Keratinocyte (primary cell): ENCODE results near the gene FNDC1. TPM values are rescaled to one million over a fixed set of nuclear protein-coding genes. Genes with fewer than 3 reads are reported as not detected.

ENCODE experiments used
- DNase-seq: peaks from one replicate; pipeline ENCODE4 v3.0.0-alpha.2; 2011; ENCODE audit warnings: low read depth, missing footprints, low spot score
- FAIRE-seq: peaks from 2 replicates; lab custom pipeline; 2011; peaks lifted over from hg19 to GRCh38; lab: Jason Lieb, UNC
- H2AFZ ChIP-seq: 2 replicates; pipeline ENCODE4 v1.6.0; 2012; ENCODE audit warnings: low read length, control low read depth, inconsistent platforms; ENCODE audit not compliant: control insufficient read depth
- H3K27ac ChIP-seq: 2 replicates; pipeline ENCODE4 v1.5.1; 2011; ENCODE audit warnings: low read length; ENCODE audit not compliant: control insufficient read depth, insufficient read depth
- H3K27me3 ChIP-seq: 3 replicates; pipeline ENCODE4 v1.6.0; 2011; ENCODE audit warnings: low read length; ENCODE audit not compliant: control insufficient read depth, insufficient read depth; ENCODE audit errors: extremely low read depth
- H3K36me3 ChIP-seq, 2 experiments: 2 replicates in 1 of 2; 3 replicates in 1 of 2; pipeline ENCODE4 v1.5.1; 2011; ENCODE audit warnings: low read length in 2 of 2, mild to moderate bottlenecking in 1 of 2; ENCODE audit not compliant: control insufficient read depth in 2 of 2, insufficient read depth in 2 of 2; ENCODE audit errors: extremely low read depth in 1 of 2
- H3K4me1 ChIP-seq: 3 replicates; pipeline ENCODE4 v1.5.1; 2011; ENCODE audit warnings: low read length; ENCODE audit not compliant: control insufficient read depth, insufficient read depth; ENCODE audit errors: extremely low read depth
- H3K4me2 ChIP-seq: 3 replicates; pipeline ENCODE4 v1.6.0; 2011; ENCODE audit warnings: low read depth, low read length; ENCODE audit not compliant: control insufficient read depth, insufficient read depth; ENCODE audit errors: extremely low read depth
- H3K4me3 ChIP-seq, 3 experiments: fragments of 200-600 bp in 1 of 3; sonication (generic) in 1 of 3; 2 replicates in 2 of 3; 3 replicates in 1 of 3; pipeline ENCODE4 v1.5.1; 2011 to 2016; ENCODE audit warnings: low read length in 3 of 3, mild to moderate bottlenecking in 3 of 3, control low read depth in 2 of 3, inconsistent platforms in 1 of 3, low read depth in 1 of 3, mixed read lengths in 1 of 3, mixed run types in 1 of 3, moderate library complexity in 1 of 3; ENCODE audit not compliant: control insufficient read depth in 2 of 3, insufficient read depth in 2 of 3; ENCODE audit errors: extremely low read depth in 1 of 3
- H3K79me2 ChIP-seq: 2 replicates; pipeline ENCODE4 v1.6.0; 2012; ENCODE audit warnings: low read length; ENCODE audit not compliant: control insufficient read depth, insufficient read depth
- H3K9ac ChIP-seq: 3 replicates; pipeline ENCODE4 v1.6.0; 2011; ENCODE audit warnings: low read length; ENCODE audit not compliant: control insufficient read depth, insufficient read depth; ENCODE audit errors: extremely low read depth
- H3K9me1 ChIP-seq: 3 replicates; pipeline ENCODE4 v1.6.0; 2011; ENCODE audit warnings: low read length; ENCODE audit not compliant: control insufficient read depth, insufficient read depth; ENCODE audit errors: extremely low read depth
- H3K9me3 ChIP-seq: 2 replicates; pipeline ENCODE4 v1.5.1; 2012; ENCODE audit warnings: low read depth, low read length; ENCODE audit not compliant: control insufficient read depth
- H4K20me1 ChIP-seq: 3 replicates; pipeline ENCODE4 v1.6.0; 2011; ENCODE audit warnings: low read length; ENCODE audit not compliant: control insufficient read depth, insufficient read depth; ENCODE audit errors: extremely low read depth
- EZH2 ChIP-seq: IDR thresholded peaks from one replicate; pipeline ENCODE4 v1.6.1; 2012; ENCODE audit warnings: inconsistent platforms, mild to moderate bottlenecking, low read length, moderate library complexity
- dilution Hi-C: fragments of 300-500 bp; cut with MboI; formaldehyde crosslinking; loops from one replicate; pipeline ENCODE4 v1.7.0; 2020; ENCODE audit warnings: low sequenced_read_pairs; ENCODE audit not compliant: extremely low pct_ligation_motif_present
- polyA plus RNA-seq, 5 experiments: library from polyadenylated mRNA; depleted of rRNA in 3 of 5; stranded (reverse) in 3 of 5; stranded (forward) in 1 of 5; unstranded in 1 of 5; fragments of >200 nt; gene quantifications; 1 replicate in 1 of 5; 2 replicates in 3 of 5; 3 replicates in 1 of 5; pipeline versions ENCODE4 v1.2.1 to v1.2.3, GENCODE V29; 2011 to 2012; ENCODE audit warnings: missing spikeins in 2 of 5, low read depth in 1 of 5, low replicate concordance in 1 of 5
- TF ChIP-seq, protein P1 (sequence below), 3 experiments: IDR thresholded peaks in 1 of 3; conservative IDR thresholded peaks in 1 of 3; optimal IDR thresholded peaks in 1 of 3; 2 replicates in 2 of 3; 3 replicates in 1 of 3; pipeline versions ENCODE3 to v1.5.1; 2011; ENCODE audit warnings: low read length in 3 of 3, mild to moderate bottlenecking in 3 of 3, moderate library complexity in 2 of 3, control low read depth in 1 of 3, inconsistent platforms in 1 of 3; ENCODE audit not compliant: insufficient read depth in 2 of 3; ENCODE audit errors: extremely low read depth in 1 of 3

The FNDC1 gene
- polyA plus RNA-seq, 1 donor (not counting 4 experiments of a cell fraction or from before 2014, with no cell fraction given) = not detected

DNA sequence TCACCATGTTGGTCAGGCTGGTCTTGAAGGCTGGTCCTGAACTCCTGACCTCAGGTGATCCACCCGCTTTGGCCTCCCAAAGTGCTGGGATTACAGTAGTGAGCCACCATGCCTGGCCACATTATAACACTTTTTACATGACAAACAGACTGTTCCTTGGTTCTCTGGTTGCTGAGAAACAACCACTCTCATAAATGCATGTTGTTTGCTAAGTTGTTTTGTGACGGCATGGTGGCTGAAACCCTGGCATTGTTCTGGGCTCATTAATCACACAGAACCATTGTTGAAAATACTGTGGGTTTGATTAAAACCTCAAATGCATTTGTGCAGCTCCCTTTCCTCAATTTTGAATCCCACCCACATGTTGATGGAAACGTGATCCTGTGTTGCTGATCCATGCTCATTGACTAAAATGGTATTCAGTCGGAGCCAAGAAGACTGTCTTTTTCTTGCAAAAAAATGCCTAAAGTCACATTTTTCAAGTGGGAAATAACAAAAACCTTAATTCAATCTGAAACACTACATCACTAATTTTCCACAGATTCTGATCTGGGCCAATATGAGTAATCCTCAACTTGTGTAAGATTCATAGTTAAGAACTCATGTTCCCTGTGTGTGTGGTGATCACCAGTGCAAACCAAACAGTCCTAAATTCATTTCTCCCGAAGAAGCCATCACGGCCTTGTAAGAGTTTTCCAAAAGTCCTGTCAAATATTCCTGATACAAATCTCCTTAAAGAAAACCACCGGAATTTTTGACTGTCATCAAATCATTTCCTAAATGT lies 132.8 kb downstream of the FNDC1 start:
- DNase-seq = no peak
- Histone ChIP-seq H3K4me2 (no peak overlapping the region), H3K27me3 (no peaks in the 10 kb centered on the region), H3K9ac (no peak overlapping the region), H3K27ac (no peak overlapping the region), H3K4me1 (no peaks in the 10 kb centered on the region), H3K79me2 (no peaks in the 10 kb centered on the region), H4K20me1 (no peaks in the 10 kb centered on the region), H3K9me3 (no peaks in the 10 kb centered on the region), H2AFZ (no peak overlapping the region), H3K36me3 (no peaks in the 10 kb centered on the region), H3K4me3 (no peak overlapping the region), H3K9me1 (no peaks in the 10 kb centered on the region)
- TF ChIP-seq, protein P1, sequence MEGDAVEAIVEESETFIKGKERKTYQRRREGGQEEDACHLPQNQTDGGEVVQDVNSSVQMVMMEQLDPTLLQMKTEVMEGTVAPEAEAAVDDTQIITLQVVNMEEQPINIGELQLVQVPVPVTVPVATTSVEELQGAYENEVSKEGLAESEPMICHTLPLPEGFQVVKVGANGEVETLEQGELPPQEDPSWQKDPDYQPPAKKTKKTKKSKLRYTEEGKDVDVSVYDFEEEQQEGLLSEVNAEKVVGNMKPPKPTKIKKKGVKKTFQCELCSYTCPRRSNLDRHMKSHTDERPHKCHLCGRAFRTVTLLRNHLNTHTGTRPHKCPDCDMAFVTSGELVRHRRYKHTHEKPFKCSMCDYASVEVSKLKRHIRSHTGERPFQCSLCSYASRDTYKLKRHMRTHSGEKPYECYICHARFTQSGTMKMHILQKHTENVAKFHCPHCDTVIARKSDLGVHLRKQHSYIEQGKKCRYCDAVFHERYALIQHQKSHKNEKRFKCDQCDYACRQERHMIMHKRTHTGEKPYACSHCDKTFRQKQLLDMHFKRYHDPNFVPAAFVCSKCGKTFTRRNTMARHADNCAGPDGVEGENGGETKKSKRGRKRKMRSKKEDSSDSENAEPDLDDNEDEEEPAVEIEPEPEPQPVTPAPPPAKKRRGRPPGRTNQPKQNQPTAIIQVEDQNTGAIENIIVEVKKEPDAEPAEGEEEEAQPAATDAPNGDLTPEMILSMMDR (optimal IDR thresholded peaks at IDR 0.05 in 1 of 3, IDR thresholded peaks at IDR 0.05 in 1 of 3, conservative IDR thresholded peaks at IDR 0.05 in 1 of 3; ENCODE audit: extremely low read depth in 1 of 3, insufficient read depth in 2 of 3, low read length in 3 of 3) = no peak
- TF ChIP-seq EZH2 = no peak
- no peak for FAIRE-seq
- dilution Hi-C loops = no loop called here

DNA sequence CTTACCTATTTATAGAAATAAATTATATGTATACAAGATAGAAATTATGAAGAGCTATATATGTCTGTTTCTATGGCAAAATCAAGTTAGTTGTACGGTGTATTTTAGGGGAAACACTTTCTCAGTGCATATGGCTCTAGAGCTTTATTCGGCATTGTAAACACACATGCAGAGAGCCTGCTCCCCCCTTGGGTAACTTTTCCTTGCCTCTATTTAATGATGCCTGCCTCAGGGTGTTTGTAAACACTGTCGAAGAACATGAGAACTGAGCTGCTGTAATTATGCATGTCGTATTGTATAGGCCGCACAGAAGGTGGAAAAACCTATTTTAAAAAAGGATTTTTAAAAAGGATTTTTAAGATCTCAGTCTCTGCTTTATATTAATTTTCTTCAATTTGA lies 133.4 kb downstream of the FNDC1 start:
- DNase-seq (no peak), FAIRE-seq (no peak)
- no peaks in the 10 kb centered on the region for H4K20me1 ChIP-seq
- H3K36me3 ChIP-seq = no peaks in the 10 kb centered on the region
- no peaks in the 10 kb centered on the region for H3K27me3 ChIP-seq
- H3K4me1 ChIP-seq = no peaks in the 10 kb centered on the region
- TF ChIP-seq, protein P1 (optimal IDR thresholded peaks at IDR 0.05 in 1 of 3, IDR thresholded peaks at IDR 0.05 in 1 of 3, conservative IDR thresholded peaks at IDR 0.05 in 1 of 3; ENCODE audit: extremely low read depth in 1 of 3, insufficient read depth in 2 of 3, low read length in 3 of 3) = no peak
- TF ChIP-seq EZH2 = no peak
- no peak overlapping the region for H2AFZ ChIP-seq
- H3K9ac ChIP-seq = no peak overlapping the region
- no peak overlapping the region for H3K27ac ChIP-seq
- no peaks in the 10 kb centered on the region for H3K9me3 ChIP-seq
- H3K4me3 ChIP-seq = no peak overlapping the region
- no peak overlapping the region for H3K4me2 ChIP-seq
- no peaks in the 10 kb centered on the region for H3K9me1 ChIP-seq
- H3K79me2 ChIP-seq = no peaks in the 10 kb centered on the region
- dilution Hi-C loops = no loop called here
